Activated CD8-positive, alpha-beta memory T cell treated with anti-CD3 and anti-CD28 coated beads, Interleukin-2, amount 50 U/mL, for 1 hour (primary cell): ENCODE results near the gene RBM22.

Experiments
- DNase-seq: peaks from one replicate; pipeline ENCODE4 v3.0.0-alpha.2; 2020; ENCODE audit errors: extremely low read depth

RBM22 gene

DNA sequence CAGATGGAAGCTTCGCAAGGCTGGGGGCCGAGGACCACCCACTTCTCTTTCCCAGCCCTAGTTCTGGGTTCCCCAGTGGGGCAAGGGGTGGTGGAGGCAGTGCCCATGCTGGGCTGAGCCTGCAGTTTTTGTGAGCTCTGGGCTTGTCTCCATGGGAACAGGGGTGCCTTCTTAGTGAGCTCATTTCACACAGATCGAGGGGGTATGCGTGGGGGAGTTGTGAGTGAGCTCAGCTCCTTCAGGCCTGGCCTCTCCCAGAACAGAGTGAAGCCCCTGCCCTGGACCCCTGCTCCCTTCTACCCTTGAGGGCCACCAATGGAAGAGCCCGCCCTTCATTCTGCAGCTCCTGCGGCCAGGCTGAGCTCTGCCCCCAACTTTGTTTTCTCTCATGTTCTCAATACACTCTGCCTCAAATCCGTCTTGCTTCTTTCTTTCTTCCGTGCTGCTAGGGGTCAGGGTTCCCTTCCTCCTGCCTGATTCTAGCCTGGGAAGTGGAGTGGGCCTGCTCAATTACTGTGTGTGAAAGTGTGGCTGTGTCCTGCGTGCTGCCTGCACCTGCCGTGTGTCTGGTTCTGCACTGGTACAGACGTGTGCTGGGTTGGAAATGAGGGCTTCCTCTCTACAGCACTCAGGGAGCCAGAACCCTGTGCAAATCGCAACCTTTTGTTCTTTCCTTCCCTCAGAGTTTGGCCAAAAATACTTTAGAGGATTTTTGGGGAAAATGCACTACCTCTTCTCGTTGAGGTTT, 48.8 kb downstream of the RBM22 start:
- DNase-seq, result no peak

DNA sequence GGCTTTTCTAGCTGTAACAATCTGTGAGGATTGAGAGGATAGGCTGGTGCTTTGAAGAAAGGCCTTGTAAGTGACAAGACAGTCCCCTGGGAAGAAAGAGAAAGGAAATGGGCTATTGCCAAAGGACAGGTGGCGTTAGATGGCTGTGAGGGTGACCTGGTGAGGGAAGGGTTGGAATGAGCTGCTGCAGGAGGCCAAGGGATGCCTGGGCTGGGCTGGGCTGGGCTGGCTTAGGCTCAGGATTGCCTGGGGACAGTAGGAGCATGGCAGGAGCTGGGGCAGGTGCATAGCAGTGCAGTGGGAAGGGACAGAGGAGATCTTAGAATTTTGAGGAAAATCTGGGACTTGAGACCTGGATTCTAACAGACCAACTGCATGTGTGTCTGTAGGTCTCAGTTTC, 49.5 kb downstream of the RBM22 start:
- DNase-seq, result no peak

DNA sequence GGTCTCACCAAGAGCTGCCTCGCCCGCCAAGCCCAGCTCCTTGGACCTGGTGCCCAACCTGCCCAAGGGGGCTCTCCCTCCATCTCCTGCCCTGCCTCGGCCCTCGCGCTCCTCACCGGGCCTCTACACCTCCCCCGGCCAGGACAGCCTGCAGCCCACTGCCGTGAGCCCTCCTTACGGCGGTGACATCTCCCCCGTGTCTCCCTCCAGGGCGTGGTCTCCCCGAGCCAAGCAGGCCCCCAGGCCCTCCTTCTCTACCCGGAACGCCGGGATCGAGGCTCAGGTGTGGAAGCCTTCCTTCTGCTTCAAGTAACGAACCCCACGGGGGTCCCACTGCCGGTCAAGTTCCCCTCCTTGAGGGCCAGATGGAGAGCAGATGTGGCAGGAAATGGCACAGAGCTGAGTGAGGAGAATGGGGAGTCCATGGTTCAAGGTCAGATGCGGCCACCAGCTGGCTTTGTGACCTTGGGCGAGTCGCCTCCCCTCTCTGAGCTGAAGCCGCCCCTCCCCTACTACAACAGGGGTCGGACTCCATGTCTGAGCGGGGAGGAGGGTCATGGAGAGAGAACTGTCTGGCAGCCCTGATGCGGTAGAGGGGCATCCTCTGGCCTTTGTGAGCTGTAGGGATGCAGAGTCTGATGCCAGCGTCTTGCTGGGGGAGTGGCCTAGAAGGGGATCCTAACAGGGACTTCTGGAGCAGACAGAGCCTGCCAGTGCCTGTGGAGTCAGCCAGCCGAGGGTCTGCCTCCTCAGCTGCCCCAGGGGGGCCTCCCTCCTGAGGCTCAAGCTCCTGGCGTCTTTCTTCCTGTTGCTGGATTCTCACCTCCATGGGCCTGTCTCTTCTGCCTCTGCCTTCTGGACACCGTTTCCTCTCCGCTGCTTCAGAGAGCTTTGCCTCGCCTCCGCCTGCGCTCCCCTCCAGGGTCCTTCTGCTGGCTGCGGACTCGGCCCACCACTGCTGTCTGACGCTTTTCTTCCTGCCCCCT, 50.5 kb downstream of the RBM22 start:
- no peak for DNase-seq

DNA sequence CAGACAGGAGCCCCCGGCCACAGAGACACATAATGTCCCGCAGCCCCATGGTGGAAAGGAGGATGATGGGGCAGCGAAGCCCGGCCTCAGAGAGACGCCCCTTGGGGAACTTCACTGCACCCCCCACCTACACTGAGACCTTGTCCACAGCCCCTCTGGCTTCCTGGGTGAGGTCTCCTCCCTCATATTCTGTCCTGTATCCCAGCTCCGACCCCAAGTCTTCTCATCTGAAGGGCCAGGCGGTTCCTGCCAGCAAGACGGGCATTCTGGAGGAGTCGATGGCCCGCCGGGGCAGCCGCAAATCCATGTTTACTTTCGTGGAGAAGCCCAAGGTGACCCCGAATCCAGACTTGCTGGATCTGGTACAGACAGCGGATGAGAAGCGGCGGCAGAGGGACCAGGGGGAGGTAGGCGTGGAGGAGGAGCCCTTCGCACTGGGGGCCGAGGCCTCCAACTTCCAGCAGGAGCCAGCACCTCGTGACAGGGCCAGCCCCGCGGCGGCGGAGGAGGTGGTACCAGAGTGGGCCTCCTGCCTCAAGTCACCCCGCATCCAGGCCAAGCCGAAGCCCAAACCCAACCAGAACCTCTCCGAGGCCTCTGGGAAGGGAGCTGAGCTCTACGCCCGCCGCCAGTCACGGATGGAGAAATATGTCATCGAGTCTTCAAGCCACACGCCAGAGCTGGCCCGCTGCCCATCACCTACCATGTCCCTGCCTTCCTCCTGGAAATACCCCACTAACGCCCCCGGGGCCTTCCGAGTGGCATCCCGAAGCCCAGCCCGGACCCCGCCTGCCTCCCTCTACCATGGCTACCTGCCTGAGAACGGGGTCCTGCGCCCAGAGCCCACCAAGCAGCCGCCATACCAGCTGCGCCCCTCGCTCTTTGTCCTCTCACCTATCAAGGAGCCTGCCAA, 51.5 kb downstream of the RBM22 start:
- no peak for DNase-seq

DNA sequence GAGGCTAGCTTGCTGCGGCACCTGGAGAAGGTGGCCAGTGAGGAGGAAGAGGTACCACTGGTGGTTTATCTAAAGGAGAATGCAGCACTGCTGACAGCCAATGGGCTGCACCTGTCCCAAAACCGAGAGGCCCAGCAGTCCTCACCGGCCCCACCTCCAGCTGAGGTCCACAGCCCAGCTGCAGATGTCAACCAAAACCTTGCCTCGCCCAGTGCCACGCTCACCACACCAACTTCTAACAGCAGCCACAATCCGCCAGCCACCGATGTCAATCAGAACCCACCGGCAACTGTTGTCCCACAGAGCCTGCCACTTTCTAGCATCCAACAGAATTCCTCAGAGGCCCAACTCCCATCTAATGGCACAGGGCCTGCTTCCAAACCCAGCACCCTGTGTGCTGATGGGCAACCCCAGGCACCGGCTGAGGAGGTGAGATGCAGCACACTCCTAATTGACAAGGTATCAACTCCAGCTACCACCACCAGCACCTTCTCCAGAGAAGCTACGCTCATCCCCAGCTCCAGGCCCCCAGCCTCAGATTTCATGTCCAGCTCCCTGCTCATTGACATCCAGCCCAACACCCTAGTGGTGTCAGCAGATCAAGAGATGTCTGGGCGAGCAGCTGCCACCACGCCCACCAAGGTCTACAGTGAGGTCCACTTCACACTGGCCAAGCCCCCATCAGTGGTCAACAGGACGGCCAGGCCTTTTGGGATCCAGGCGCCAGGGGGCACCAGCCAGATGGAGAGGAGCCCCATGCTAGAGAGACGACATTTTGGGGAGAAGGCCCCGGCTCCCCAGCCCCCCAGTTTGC, 52.4 kb downstream of the RBM22 start:
- no peak for DNase-seq

DNA sequence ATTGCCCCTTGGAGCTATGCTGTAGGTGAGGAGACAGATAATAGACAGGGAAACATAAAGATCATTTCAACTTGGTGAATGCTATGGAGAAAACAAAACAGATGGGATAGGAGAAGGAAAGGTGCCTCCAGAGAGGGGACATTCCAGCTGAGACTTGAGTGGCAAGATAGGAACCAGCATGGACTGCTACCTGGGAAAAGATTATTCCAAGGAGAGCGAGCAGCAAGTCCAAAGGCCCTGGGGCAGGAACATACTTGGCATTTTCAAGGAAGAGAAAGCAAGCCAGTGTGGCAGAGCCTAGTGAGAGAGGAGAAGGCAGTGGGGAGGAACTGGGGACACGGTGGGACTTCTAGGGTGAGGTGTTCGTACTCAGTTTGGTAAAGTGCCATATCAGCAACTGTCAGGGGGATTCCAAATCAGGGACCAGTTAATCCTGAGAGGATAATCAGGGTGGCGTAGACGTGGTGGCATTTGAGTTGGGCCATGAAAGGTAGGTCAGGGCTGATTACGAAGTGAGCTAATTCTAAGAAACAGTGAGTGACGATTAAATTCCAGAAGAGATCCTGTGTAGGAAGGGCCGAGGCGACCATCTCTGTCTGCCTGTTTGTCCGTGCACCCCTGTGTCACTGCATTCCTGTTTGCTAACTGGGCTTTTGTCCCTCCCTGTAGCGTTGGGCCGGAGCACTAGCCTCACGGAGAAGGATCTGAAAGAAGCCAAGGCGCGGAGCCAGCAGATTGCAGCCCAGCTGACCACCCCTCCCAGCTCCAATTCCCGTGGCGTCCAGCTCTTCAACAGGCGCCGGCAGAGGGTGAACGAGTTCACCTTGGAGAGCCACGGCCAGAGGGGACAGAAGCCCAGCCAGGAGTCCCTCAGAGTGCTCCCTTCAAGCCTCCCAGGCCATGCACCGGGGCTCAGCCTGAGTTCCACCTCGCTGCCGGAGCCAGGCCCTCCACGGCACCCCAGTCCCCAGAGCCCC, 53.3 kb downstream of the RBM22 start:
- DNase-seq, result no peak

DNA sequence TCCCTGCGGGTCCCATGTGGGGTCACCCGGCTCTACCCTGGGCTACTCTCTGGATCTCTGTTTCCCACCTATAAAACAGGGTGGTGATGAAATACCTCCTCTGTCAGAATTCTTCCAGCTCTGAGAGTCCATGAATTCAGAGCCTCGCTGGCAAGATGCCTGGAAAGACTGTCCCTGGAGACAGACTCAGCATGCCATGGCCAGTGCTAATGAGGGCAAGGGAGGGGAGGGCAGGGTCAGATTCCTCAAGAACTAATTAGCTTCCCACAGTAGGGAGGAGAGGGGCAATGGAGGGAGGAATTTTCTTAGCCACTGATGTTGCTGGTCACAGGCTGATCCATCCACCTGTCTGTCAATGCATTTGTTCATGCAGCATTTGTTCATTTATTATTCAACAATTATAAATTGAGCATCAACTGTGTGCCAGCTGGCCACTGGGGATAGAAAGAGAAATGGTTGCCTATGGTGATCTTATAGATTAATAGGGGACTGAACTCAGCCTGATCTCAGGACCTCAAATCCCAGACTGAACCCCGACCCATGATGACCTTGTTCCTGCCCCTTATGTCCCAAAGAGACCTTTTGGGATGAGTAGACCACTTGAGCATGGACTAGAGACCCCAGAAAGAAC, 55.7 kb downstream of the RBM22 start:
- DNase-seq, result no peak

DNA sequence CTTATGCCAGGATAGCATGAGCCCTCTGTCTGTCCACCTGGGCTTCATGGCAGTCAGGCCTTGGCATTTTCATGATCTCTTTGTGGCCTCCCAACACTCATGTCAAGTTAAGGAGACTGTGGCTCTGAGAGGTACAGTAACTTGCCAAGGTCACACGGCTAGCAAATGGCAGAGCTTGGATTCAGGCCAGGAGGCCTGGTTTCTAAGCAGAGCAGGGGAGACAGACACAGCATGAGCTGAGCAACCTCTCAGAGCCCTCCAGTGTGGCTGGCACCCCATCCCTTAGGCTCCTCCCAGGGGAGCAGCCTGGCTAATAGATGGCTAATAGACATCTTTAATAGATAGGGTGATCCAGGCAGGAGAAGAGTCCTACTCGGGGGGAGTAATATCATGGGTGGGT, 56.3 kb downstream of the RBM22 start:
- no peak for DNase-seq

DNA sequence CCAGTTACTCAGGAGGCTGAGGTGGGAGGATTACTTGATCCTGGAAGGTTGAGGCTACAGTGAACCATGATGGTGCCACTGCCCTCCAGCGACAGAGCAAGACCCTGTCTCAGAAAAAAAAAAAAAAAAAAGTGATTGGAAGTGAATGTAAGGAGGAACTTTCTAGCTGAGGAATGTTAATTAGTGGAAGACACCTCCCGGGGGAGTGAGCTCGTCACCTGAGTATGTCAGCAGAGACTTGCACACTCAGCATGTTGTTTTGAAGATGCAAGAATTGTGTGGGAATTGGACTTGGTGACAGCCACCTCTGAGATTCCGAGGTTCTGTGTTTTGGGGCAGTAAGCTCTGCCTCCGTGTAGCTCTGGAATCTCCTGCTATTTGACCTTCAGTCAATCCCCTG, 56.8 kb downstream of the RBM22 start:
- DNase-seq, result no peak

DNA sequence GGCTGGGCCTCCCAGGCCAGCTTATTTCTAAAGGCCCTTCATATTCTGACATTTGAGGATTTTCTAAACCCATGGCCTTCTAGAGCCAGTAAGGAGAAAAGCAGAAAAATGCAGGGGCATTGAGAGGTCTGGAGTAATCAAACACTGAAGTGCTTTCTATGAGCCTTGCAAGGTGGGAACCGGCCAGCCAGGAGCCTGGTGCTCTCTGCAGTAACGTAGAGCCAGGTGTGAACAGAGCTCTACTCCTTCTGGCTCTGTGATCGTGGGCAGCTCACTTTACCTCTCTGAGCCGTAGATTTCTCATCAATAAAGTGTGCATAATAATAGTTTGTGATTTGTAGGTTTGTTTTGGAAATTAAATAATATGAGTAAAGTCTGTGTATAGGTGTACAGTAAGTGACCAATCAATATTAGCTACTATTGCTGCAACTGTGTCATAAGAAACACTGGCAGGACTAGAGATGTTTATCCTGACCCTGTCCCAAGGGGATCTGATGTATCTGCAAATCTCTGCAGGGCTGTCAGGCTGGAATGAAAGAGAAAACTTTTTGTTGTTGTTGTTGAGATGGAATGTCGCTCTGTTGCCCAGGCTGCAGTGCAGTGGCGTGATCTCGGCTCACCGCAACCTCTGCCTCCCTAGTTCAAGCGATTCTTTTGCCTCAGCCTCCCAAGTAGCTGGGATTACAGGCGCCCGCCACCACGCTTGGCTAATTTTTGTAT, 57.7 kb downstream of the RBM22 start:
- DNase-seq, result no peak

DNA sequence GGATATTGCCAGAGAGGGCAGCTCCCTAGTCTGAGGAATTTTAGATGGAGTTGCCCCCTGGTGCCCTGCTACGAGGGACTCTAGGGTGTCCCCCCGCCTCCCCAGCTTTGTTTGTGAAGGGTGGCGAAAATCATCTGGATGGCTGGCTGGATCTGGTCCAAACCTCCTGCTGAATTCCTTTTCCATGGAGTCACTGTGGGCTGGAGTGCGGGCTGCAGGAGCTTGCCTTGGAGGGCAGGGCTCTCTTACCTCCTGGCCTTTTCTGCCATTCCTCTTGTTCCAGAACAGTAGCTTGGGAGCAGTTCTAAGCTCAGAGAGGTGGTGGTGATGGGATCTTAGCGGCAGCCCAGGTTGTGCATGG, 58.3 kb downstream of the RBM22 start:
- DNase-seq, result no peak

DNA sequence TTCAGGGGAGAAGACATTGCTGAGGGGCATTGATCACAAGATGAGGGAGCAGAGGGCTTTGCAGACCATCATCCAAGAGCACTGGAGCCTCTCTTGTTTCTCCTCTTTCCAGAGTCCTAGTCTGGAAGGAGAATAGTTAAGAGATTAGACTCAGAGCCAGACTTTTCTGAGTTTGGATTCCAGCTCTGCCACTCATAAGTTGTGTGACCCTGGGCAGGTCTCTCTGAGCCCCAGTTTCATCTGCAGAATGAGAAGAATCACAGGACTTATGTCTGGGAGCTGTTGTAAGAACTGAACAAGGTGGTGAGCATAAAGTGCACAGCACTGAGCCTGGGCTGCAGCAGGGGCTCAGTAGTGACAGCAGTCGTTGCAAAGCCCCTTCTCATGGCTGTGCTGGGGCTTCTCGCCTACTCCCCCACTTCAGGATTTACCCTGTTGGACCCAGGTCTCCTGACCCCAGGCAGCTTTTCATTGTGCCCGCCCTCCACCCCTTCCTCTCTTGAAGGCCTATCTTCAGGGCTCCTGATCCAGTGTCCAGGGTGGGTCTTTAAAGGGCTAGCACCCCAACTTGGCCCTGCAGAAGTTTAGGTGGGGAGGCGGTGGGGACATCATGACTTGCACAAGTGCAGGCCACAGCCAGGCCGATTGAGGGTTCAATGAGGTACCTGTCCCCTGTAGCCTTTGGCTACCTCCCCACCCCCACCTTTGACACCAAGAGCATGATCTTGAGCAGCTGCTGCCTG, 58.9 kb downstream of the RBM22 start:
- DNase-seq, result no peak

DNA sequence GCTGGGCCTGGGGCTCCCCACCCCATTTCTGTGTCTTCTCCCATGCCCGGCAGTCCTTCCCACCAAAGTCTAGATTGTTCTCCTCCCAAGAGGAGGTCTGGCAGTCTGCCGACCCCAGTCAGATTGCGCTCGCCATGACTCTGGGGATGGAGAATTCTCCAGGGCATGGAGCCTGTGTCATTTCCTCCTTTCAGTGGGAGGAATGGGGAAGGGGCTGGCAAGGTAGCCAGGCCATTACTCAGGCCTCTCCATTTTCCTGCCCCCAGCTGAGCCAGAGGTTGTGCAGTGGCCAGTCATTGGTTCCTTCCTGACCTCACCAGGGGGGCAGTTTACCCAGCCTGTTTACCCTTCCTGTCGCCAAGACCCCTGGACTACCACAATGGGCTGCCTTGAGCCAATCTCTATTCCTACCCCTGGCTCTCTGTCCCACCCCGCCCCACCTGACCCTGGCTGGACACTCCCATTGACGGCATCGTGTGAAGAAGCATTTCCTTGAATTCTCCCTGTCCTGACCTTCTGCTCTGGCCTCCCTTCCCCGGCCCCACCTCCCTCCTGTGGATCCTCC, 59.8 kb downstream of the RBM22 start:
- no peak for DNase-seq
